ENCODE data around the gene SKOR1. TPM values are rescaled to one million over a fixed set of nuclear protein-coding genes. Genes with fewer than 3 reads are reported as not detected.

Gene SKOR1
- total RNA-seq, 1 experiment from 2014 or later = 0.81 TPM

DNA sequence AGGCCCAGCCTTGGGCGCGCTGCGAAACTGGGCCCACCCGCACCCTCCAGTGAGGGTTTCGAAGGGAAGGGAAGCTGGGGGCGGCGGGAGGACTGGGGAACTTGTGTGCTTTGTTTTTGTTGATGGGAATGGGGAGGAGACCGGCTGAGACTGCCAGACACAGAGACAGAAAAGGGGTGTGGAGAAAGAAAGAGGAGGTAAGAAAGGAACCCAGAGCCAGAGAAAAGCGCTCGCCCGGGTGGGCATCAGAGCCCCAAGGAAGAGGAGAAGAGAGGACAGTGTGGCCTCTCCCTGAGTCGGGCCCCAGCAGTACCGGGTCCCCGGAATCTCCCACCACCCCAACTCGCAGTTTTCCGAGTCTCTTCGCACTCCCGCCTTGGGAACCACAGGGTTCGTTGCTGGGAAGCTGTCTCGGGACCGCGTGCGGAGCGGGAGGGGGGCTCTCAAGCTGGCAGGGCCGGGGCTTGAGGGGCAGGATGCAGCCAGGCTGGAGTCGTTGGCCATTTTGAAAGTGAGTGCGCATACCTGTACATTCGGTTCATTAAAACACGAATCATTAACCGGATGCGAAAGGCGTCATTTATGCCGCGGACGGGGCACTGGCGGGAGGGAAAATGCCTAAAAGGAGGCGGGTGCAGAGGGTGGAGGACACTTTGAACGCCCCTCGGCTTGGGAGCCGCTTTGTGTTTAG is 3.1 kb downstream of the SKOR1 start:
- Histone ChIP-seq H3K27me3 (ENCODE audit: insufficient read depth, low read length) (no peaks in the 10 kb centered on the region), H3K9me2 (ENCODE audit: insufficient read depth) (no peaks in the 10 kb centered on the region), H3K9me3 (ENCODE audit: control insufficient read depth in 1 of 2, insufficient read depth in 1 of 2, low read depth in 1 of 2, low read length in 2 of 2) (no peaks in the 10 kb centered on the region), H3K27ac (ENCODE audit: low read depth, low read length) (no peak overlapping the region), H3K79me2 (ENCODE audit: insufficient read depth, low read length) (no peaks in the 10 kb centered on the region), H2AFZ (ENCODE audit: low read depth, low read length, poor library complexity, severe bottlenecking) (no peak overlapping the region), H3K9ac (ENCODE audit: low read length) (no peak overlapping the region), H3K36me3 (ENCODE audit: control insufficient read depth in 1 of 2, insufficient read depth in 2 of 2, low read length in 2 of 2) (no peaks in the 10 kb centered on the region), H4K20me1 (ENCODE audit: insufficient read depth) (no peaks in the 10 kb centered on the region), H3K4me3 (replicated peaks in 1 of 2; ENCODE audit: low read depth in 1 of 2, low read length in 2 of 2) (no peak overlapping the region), H3K4me2 (ENCODE audit: low read length) (no peak overlapping the region), H3K4me1 (ENCODE audit: control insufficient read depth in 1 of 2, insufficient read depth in 2 of 2, low read length in 2 of 2) (no peaks in the 10 kb centered on the region)
- ChIA-PET RAD21 (ENCODE audit: low non-redundant PET in 1 of 2, low total read pairs in 2 of 2, uncharacterized antibody in 2 of 2, unreplicated experiment in 2 of 2) (no interaction called here), CTCF (no interaction called here), POLR2A (no interaction called here)
- TF ChIP-seq SP1 (IDR thresholded peaks at IDR 0.05; ENCODE audit: low read depth) (no peak), EZH2 (IDR thresholded peaks at IDR 0.05) (no peak), SRF (IDR thresholded peaks at IDR 0.05; ENCODE audit: low read depth) (no peak), CEBPB (IDR thresholded peaks at IDR 0.05; ENCODE audit: low read depth) (no peak), ZNF274 (IDR thresholded peaks at IDR 0.05; ENCODE audit: low read depth, low read length) (no peak), EZH2phosphoT487 (IDR thresholded peaks at IDR 0.05; ENCODE audit: borderline replicate concordance) (no peak), CBX3 (IDR thresholded peaks at IDR 0.05; ENCODE audit: low read depth) (no peak), YY1 (IDR thresholded peaks at IDR 0.05; ENCODE audit: extremely low read depth, insufficient replicate concordance, low read depth, low read length) (no peak), ELF1 (IDR thresholded peaks at IDR 0.05; ENCODE audit: borderline replicate concordance, low read depth) (no peak)
- TF ChIP-seq, protein P1, sequence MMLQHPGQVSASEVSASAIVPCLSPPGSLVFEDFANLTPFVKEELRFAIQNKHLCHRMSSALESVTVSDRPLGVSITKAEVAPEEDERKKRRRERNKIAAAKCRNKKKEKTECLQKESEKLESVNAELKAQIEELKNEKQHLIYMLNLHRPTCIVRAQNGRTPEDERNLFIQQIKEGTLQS (IDR thresholded peaks at IDR 0.05) = no peak
- TF ChIP-seq, protein P2, sequence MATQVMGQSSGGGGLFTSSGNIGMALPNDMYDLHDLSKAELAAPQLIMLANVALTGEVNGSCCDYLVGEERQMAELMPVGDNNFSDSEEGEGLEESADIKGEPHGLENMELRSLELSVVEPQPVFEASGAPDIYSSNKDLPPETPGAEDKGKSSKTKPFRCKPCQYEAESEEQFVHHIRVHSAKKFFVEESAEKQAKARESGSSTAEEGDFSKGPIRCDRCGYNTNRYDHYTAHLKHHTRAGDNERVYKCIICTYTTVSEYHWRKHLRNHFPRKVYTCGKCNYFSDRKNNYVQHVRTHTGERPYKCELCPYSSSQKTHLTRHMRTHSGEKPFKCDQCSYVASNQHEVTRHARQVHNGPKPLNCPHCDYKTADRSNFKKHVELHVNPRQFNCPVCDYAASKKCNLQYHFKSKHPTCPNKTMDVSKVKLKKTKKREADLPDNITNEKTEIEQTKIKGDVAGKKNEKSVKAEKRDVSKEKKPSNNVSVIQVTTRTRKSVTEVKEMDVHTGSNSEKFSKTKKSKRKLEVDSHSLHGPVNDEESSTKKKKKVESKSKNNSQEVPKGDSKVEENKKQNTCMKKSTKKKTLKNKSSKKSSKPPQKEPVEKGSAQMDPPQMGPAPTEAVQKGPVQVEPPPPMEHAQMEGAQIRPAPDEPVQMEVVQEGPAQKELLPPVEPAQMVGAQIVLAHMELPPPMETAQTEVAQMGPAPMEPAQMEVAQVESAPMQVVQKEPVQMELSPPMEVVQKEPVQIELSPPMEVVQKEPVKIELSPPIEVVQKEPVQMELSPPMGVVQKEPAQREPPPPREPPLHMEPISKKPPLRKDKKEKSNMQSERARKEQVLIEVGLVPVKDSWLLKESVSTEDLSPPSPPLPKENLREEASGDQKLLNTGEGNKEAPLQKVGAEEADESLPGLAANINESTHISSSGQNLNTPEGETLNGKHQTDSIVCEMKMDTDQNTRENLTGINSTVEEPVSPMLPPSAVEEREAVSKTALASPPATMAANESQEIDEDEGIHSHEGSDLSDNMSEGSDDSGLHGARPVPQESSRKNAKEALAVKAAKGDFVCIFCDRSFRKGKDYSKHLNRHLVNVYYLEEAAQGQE (IDR thresholded peaks at IDR 0.05; ENCODE audit: low read depth) = no peak
- TF ChIP-seq, protein P3, sequence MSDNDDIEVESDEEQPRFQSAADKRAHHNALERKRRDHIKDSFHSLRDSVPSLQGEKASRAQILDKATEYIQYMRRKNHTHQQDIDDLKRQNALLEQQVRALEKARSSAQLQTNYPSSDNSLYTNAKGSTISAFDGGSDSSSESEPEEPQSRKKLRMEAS (IDR thresholded peaks at IDR 0.05) = no peak
- no TSS peak for BruUV-seq (replicated peaks)
- no peak for DNase-seq (ENCODE audit: low read depth, low spot score)
- ATAC-seq = no peak
- intact Hi-C loops (cut with micrococcal nuclease) = no loop called here

Measured in HCT116 (cell line).